Endothelial cell of umbilical vein (primary cell): ENCODE results near the gene EXOC6. TPM values are rescaled to one million over a fixed set of nuclear protein-coding genes. Genes with fewer than 3 reads are reported as not detected.

Experiments
- BruUV-seq: library from RNA; stranded (reverse); fragments of 400-500 nt; replicated peaks from 2 replicates; lab custom pipeline; 2021; lab: Mats Ljungman, UMichigan
- CTCF ChIA-PET: fragments of 300-600, 350-600 bp; sonication (Branson Sonifier 250); formaldehyde crosslinking; loops from one replicate; lab custom pipeline; 2021; ENCODE audit warnings: antibody characterized with exemption, inconsistent platforms; lab: Charles Lee
- POLR2A ChIA-PET: fragments of 300-600, 350-600 bp; sonication (Branson Sonifier 250); formaldehyde crosslinking; loops from one replicate; lab custom pipeline; 2021; ENCODE audit warnings: antibody characterized with exemption, inconsistent platforms; lab: Charles Lee
- DNase-seq: peaks from one replicate; pipeline ENCODE4 v3.0.0-alpha.2; 2011; ENCODE audit warnings: low read depth, low spot score
- FAIRE-seq: peaks from 2 replicates; lab custom pipeline; 2011; peaks lifted over from hg19 to GRCh38; lab: Jason Lieb, UNC
- H2AFZ ChIP-seq: 2 replicates; pipeline ENCODE4 v1.6.0; 2012; ENCODE audit warnings: low read depth, low read length, control low read depth, inconsistent platforms
- H3K27ac ChIP-seq: 2 replicates; pipeline ENCODE4 v1.5.1; 2011; ENCODE audit warnings: low read depth, mild to moderate bottlenecking, control low read depth, low read length, moderate library complexity; ENCODE audit not compliant: insufficient read depth
- H3K27me3 ChIP-seq, 2 experiments: 2 replicates each; pipeline versions ENCODE4 v1.6.0 to v1.6.1; 2011; ENCODE audit warnings: low read length in 2 of 2, mixed read lengths in 1 of 2; ENCODE audit not compliant: control insufficient read depth in 2 of 2, insufficient read depth in 2 of 2
- H3K36me3 ChIP-seq, 2 experiments: 2 replicates in 1 of 2; 3 replicates in 1 of 2; pipeline ENCODE4 v1.5.1; 2011; ENCODE audit warnings: low read length in 2 of 2, mild to moderate bottlenecking in 1 of 2, moderate library complexity in 1 of 2; ENCODE audit not compliant: control insufficient read depth in 2 of 2, insufficient read depth in 2 of 2; ENCODE audit errors: extremely low read depth in 1 of 2
- H3K4me1 ChIP-seq: 3 replicates; pipeline ENCODE4 v1.5.1; 2011; ENCODE audit warnings: mild to moderate bottlenecking, low read length; ENCODE audit not compliant: control insufficient read depth, insufficient read depth; ENCODE audit errors: extremely low read depth
- H3K4me2 ChIP-seq: 2 replicates; pipeline ENCODE4 v1.6.1; 2011; ENCODE audit warnings: low read length, control low read depth, mixed read lengths; ENCODE audit not compliant: insufficient read depth
- H3K4me3 ChIP-seq, 3 experiments: fragments of 200-600 bp in 1 of 3; sonication (generic), shearing (Covaris generic) in 1 of 3; replicated peaks in 1 of 3; 2 replicates each; pipeline ENCODE4 v1.5.1; 2011 to 2016; ENCODE audit warnings: control low read depth in 3 of 3, low read length in 3 of 3, mild to moderate bottlenecking in 2 of 3, inconsistent platforms in 1 of 3, low read depth in 1 of 3, moderate library complexity in 1 of 3; ENCODE audit not compliant: insufficient read depth in 1 of 3
- H3K79me2 ChIP-seq: 2 replicates; pipeline ENCODE4 v1.6.0; 2012; ENCODE audit warnings: low read length, inconsistent platforms; ENCODE audit not compliant: control insufficient read depth, insufficient read depth
- H3K9ac ChIP-seq: replicated peaks from 2 replicates; pipeline ENCODE3; 2011; ENCODE audit warnings: low read length, control low read depth; ENCODE audit not compliant: insufficient read depth; ENCODE audit errors: extremely low read depth
- H3K9me1 ChIP-seq: replicated peaks from 3 replicates; pipeline ENCODE4 v1.6.0; 2011; ENCODE audit warnings: mild to moderate bottlenecking, low read length; ENCODE audit not compliant: control insufficient read depth, insufficient read depth; ENCODE audit errors: extremely low read depth
- H3K9me3 ChIP-seq: replicated peaks from 2 replicates; pipeline ENCODE4 v1.5.1; 2012; ENCODE audit warnings: low read length, inconsistent platforms; ENCODE audit not compliant: control insufficient read depth, insufficient read depth
- H4K20me1 ChIP-seq: replicated peaks from 2 replicates; pipeline ENCODE3; 2011; ENCODE audit warnings: mild to moderate bottlenecking, low read length; ENCODE audit not compliant: control insufficient read depth, insufficient read depth; ENCODE audit errors: extremely low read depth
- EZH2 ChIP-seq: IDR thresholded peaks from 2 replicates; pipeline ENCODE4 v1.6.1; 2012; ENCODE audit warnings: borderline replicate concordance, low read depth, mild to moderate bottlenecking, moderate library complexity, low read length, inconsistent platforms; ENCODE audit not compliant: severe bottlenecking
- FOS ChIP-seq: IDR thresholded peaks from 2 replicates; pipeline ENCODE4 v1.6.1; 2011; ENCODE audit warnings: mild to moderate bottlenecking, low read length, moderate library complexity, borderline replicate concordance; ENCODE audit not compliant: insufficient read depth
- GATA2 ChIP-seq: IDR thresholded peaks from 2 replicates; pipeline ENCODE4 v1.7.0; 2011; ENCODE audit warnings: low read depth, mild to moderate bottlenecking, moderate library complexity, mixed read lengths, low read length; ENCODE audit not compliant: insufficient read length, insufficient read depth
- JUN ChIP-seq: IDR thresholded peaks from 2 replicates; pipeline ENCODE4 v1.6.1; 2011; ENCODE audit warnings: borderline replicate concordance, low read depth; ENCODE audit not compliant: insufficient read length, insufficient read depth
- MYC ChIP-seq: IDR thresholded peaks from one replicate; pipeline ENCODE4 v1.6.1; 2011; ENCODE audit warnings: mild to moderate bottlenecking, low read depth, low read length
- POLR2A ChIP-seq: IDR thresholded peaks from 2 replicates; pipeline ENCODE4 v1.6.1; 2012; ENCODE audit warnings: low read depth, mild to moderate bottlenecking, control low read depth, low read length
- POLR2AphosphoS5 ChIP-seq: IDR thresholded peaks from 2 replicates; pipeline ENCODE4 v1.6.1; 2012; ENCODE audit warnings: low read depth, mild to moderate bottlenecking, control low read depth, low read length, moderate library complexity; ENCODE audit not compliant: insufficient read depth
- dilution Hi-C: fragments of 300-500 bp; cut with MboI; formaldehyde crosslinking; loops from one replicate; pipeline ENCODE4 v1.15.0; 2019; ENCODE audit warnings: low sequenced_read_pairs; ENCODE audit not compliant: extremely low pct_ligation_motif_present
- intact Hi-C: fragments of 100-400 bp; cut with micrococcal nuclease; formaldehyde crosslinking; loops from one replicate; pipeline ENCODE4 v1.10.0; 2022
- polyA plus RNA-seq, 4 experiments: library from polyadenylated mRNA; depleted of rRNA in 3 of 4; stranded (reverse) in 3 of 4; unstranded in 1 of 4; fragments of >200 nt; gene quantifications; 2 replicates each; pipeline versions ENCODE4 v1.2.1 to v1.2.3, GENCODE V29; 2011 to 2012; ENCODE audit warnings: missing spikeins in 1 of 4
- total RNA-seq: library from RNA; stranded (reverse); gene quantifications from 2 replicates; pipeline ENCODE4 v1.2.3, GENCODE V29; 2021
- TF ChIP-seq, protein P1 (sequence below): IDR thresholded peaks from 2 replicates; pipeline ENCODE4 v1.6.1; 2011; ENCODE audit not compliant: insufficient read depth, insufficient read length
- TF ChIP-seq, protein P2 (sequence below), 2 donors: IDR thresholded peaks; 1 replicate in 1 of 2; 2 replicates in 1 of 2; pipeline ENCODE4 v1.5.1; 2011; ENCODE audit warnings: low read length in 2 of 2, mild to moderate bottlenecking in 2 of 2, moderate library complexity in 2 of 2, control low read depth in 1 of 2, inconsistent platforms in 1 of 2, low read depth in 1 of 2; ENCODE audit not compliant: insufficient read depth in 1 of 2; ENCODE audit errors: extremely low read depth in 1 of 2

EXOC6 gene
- total and polyA plus RNA-seq, 2 donors (not counting 3 experiments of a cell fraction or from before 2014, with no cell fraction given) = 72.6 to 108 TPM

DNA sequence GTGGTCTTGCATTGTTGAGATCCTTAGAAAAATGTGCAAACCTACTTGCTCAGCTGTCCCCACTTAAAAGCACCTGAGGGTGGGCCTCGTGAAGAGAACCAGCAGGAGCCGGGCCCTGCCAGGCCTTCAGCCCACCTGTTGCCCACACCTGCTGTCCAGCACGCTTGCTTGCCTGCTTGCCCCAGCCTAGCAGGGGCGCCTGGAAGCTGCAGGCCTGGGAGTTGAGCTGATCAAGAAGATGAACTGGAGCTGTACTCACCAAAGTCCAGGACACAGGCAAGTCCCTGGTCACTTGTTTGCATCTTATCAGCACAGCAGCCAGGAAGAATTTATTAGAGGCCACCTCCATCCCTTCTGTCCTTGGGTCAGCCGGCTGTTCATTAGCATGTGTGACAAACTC, 248.6 kb downstream of the EXOC6 start:
- ChIA-PET POLR2A (no interaction called here), CTCF (interaction anchor here (1.0 to 1.1 kb wide), 3 partner anchors 8 to 161 kb away, joined by 3 to 4 read pairs (median 3); no protein-coding TSS in a partner anchor)
- FAIRE-seq (no peak), DNase-seq (no peak)
- TF ChIP-seq POLR2A = no peak
- TF ChIP-seq POLR2AphosphoS5 = no peak
- TF ChIP-seq JUN = no peak
- TF ChIP-seq MYC = no peak
- no peak for TF ChIP-seq GATA2
- TF ChIP-seq, protein P1, sequence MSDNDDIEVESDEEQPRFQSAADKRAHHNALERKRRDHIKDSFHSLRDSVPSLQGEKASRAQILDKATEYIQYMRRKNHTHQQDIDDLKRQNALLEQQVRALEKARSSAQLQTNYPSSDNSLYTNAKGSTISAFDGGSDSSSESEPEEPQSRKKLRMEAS = no peak
- no peak for TF ChIP-seq EZH2
- TF ChIP-seq FOS = no peak
- TF ChIP-seq, protein P2, sequence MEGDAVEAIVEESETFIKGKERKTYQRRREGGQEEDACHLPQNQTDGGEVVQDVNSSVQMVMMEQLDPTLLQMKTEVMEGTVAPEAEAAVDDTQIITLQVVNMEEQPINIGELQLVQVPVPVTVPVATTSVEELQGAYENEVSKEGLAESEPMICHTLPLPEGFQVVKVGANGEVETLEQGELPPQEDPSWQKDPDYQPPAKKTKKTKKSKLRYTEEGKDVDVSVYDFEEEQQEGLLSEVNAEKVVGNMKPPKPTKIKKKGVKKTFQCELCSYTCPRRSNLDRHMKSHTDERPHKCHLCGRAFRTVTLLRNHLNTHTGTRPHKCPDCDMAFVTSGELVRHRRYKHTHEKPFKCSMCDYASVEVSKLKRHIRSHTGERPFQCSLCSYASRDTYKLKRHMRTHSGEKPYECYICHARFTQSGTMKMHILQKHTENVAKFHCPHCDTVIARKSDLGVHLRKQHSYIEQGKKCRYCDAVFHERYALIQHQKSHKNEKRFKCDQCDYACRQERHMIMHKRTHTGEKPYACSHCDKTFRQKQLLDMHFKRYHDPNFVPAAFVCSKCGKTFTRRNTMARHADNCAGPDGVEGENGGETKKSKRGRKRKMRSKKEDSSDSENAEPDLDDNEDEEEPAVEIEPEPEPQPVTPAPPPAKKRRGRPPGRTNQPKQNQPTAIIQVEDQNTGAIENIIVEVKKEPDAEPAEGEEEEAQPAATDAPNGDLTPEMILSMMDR (IDR thresholded peaks at IDR 0.05; ENCODE audit: extremely low read depth in 1 of 2, insufficient read depth in 1 of 2, low read depth in 1 of 2, low read length in 2 of 2) = no peak
- H3K36me3 ChIP-seq = no peaks in the 10 kb centered on the region
- no peak overlapping the region for H3K4me3 ChIP-seq
- H3K9me3 ChIP-seq = no peaks in the 10 kb centered on the region
- no peaks in the 10 kb centered on the region for H3K4me1 ChIP-seq
- H3K9me1 ChIP-seq = no peaks in the 10 kb centered on the region
- no peak overlapping the region for H3K27ac ChIP-seq
- intact Hi-C loops (no loop called here), dilution Hi-C loops (no loop called here)
- no peak overlapping the region for H2AFZ ChIP-seq
- no peak overlapping the region for H3K4me2 ChIP-seq
- BruUV-seq = no TSS peak
- no peaks in the 10 kb centered on the region for H3K79me2 ChIP-seq
- H3K9ac ChIP-seq = no peak overlapping the region
- H3K27me3 ChIP-seq = peaks cover 0 to 2% of the 10 kb centered on the region in 2 experiments
- H4K20me1 ChIP-seq = no peaks in the 10 kb centered on the region
